Suppressor macrophage treated with lipopolysaccharide for 4 hours (primary cell): ENCODE measurements around the gene SDC4.

Experiments
- DNase-seq: peaks from one replicate; pipeline ENCODE4 v3.0.0-alpha.2; 2020

Gene SDC4

GRCh38 chr20:45293041-45294002 is 54.9 kb downstream of the SDC4 start:
- peak; percentile 91 for DNase-seq

GRCh38 chr20:45292343-45292742 is 55.9 kb downstream of the SDC4 start:
- no peak for DNase-seq

- DNase-seq: no peak
Observed at GRCh38 chr20:45291526-45291925, 56.7 kb downstream of the SDC4 start.

DNA sequence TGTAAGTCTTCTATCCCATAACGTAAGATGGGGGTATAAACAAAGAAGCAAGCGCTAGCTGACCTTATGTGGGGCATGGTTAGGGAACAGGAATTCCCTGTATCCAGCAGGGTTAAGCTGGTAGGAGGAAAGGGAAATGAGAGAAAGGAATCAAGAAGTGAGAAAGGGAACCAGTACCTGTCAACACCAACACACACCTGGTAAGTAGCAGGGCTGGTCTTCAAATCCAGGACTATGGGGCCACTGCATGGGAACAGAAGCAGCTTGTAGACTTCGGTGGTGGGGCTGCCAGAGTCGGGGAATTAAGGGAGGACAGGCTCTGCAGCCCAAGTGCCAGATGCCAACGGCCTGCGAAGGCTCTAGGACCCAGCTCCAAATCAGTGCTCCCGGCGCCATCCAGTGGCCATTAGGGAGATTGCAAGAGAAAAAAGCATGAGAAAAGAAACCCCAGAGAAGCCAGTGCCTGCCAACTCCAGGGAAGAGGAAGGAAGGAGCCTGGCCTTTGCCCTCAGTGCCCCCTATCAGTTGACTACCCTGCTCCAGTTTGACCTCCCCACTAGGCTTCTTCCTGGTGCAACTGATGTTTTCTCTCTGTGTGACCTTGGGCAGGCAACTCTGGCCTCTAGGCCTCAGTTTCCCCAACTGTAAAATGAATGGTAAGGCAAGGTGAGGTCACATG is 57.4 kb downstream of the SDC4 start:
- peak; percentile 87 for DNase-seq

DNA sequence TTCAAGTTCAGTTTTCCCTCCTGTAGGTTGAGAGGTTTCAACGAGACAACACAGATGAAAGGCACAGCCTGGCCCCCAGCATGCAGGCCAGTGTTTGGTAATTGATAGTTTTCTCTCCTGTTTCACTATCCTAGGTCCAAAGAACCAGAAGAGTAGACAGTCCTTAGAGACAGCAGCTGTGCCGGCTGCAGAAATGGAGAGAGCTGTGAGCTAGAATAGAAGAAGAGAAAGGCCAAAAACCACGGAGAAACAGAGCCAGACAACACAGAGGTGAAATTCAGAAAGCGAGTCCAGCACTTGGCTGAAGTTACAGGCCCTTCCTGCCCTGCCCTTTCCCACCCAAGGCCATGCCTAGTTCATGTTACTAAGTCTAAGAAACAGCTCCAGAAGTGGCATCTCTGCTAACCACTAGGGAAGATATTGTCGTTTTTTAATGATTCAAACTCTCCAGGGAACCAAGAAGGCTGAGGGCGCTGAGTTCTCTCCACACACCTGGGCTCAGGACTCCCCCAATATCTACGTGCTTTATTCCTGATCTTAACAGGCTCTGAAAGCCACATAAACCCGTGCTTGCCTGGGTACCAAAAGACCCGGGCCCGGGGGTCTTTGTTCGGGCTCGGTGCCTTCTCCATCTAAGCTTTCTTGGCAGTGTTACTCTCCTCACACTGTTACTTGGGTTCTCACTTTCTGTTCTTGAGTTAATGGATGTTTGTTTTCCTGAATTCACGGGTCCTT is 58.1 kb downstream of the SDC4 start:
- no peak for DNase-seq

- no peak for DNase-seq
Observed at GRCh38 chr20:45288860-45289259, 59.4 kb downstream of the SDC4 start.

DNA sequence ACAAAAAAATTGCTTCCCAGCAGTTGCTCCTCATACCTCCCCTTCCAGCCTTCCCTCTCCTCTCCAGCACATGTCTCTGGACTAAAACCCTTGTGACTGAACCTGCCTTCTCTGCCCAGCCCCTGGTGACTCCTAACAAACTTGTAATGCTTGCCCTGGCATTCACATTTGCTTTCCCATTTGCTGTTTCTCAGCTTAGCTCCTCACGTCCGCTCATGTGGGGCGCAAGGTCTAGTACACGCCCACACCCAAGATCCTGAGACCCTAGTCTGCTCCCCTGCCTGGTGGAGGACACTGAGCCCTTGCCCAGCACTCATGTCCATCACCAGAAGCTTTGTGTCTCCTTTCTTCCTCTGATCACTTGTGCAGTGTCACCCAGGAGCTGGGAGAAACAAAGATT is 59.8 kb downstream of the SDC4 start:
- DNase-seq: no peak

- DNase-seq: peak; percentile 49
Observed at GRCh38 chr20:45283551-45284057, 64.6 kb downstream of the SDC4 start.

- no peak for DNase-seq
Observed at GRCh38 chr20:45282700-45283550, 65.3 kb downstream of the SDC4 start.

- no peak for DNase-seq
Observed at GRCh38 chr20:45279992-45280391, 68.2 kb downstream of the SDC4 start.

DNA sequence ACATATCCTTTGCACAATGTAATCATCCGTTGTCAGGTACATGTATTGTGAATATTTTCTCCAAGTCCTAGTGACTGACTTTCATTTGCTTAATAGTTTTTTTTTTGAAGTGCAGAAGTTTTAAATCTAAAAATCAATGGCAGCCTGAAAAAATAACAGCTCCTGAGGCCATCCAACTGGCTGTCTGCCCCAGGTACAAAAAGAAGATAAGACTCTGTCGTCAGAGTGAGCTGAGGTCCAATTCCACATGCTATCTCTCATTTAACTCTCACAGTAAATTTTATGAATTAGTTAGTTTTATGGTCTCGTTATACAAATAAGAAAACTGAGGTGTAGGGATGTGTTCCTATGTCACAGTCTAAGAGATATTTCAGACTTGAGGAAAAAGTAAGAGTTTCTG is 72.9 kb downstream of the SDC4 start:
- no peak for DNase-seq
